Measurements from ENCODE around the gene GP9. TPM values are rescaled to one million over a fixed set of nuclear protein-coding genes. Genes with fewer than 3 reads are reported as not detected.

The GP9 gene
- polyA plus RNA-seq, 3 donors from 2014 or later = 1.2 to 12.8 TPM; not detected in 1

- H3K27me3 Mint-ChIP-seq (ENCODE audit: low read depth in 3 of 3) = peaks cover 0 to 8% (median 7%) of the 10 kb centered on the region in 3 donors
- H3K9me3 Mint-ChIP-seq = no peaks in the 10 kb centered on the region
- DNase-seq = peak; percentile 22 to 43 (median 39)
- peaks cover 61 to 64% of the 10 kb centered on the region in 2 donors for H3K4me1 Mint-ChIP-seq
- peaks cover 0 to 3% (median 0%) of the 10 kb centered on the region in 3 donors for H3K36me3 Mint-ChIP-seq
- H3K27ac Mint-ChIP-seq = peak overlapping the region; percentile 68 to 94 (median 89)
- H3K4me3 Mint-ChIP-seq = peak overlapping the region; percentile 49 to 72 (median 53)
These were observed 38.2 kb upstream of the GP9 start for GRCh38 chr3:129022114-129023007.

GRCh38 chr3:129023008-129023358, 37.6 kb upstream of the GP9 start:
- peak overlapping the region; percentile 68 to 94 (median 89) for H3K27ac Mint-ChIP-seq
- peaks cover 0 to 8% (median 6%) of the 10 kb centered on the region in 3 donors for H3K27me3 Mint-ChIP-seq (ENCODE audit: low read depth in 3 of 3)
- peaks cover 0 to 3% (median 0%) of the 10 kb centered on the region in 3 donors for H3K36me3 Mint-ChIP-seq
- no peaks in the 10 kb centered on the region for H3K9me3 Mint-ChIP-seq
- no peak overlapping the region for H3K4me3 Mint-ChIP-seq
- peaks cover 54 to 58% of the 10 kb centered on the region in 2 donors for H3K4me1 Mint-ChIP-seq
- DNase-seq = no peak

GRCh38 chr3:129023909-129024308, 36.7 kb upstream of the GP9 start:
- Mint-ChIP-seq H3K27me3 (ENCODE audit: low read depth in 3 of 3) (peaks cover under 1 to 7% (median 6%) of the 10 kb centered on the region in 3 donors), H3K4me1 (peaks cover 46 to 50% of the 10 kb centered on the region in 2 donors), H3K4me3 (peak overlapping the region in 1 of 5 donors; percentile 46), H3K36me3 (peaks cover 0 to 3% (median 0%) of the 10 kb centered on the region in 3 donors), H3K9me3 (no peaks in the 10 kb centered on the region), H3K27ac (peak overlapping the region in 5 of 6 donors; percentile 69 to 99 (median 76))
- no peak for DNase-seq

- peaks cover 4 to 7% (median 6%) of the 10 kb centered on the region in 3 donors for H3K27me3 Mint-ChIP-seq (ENCODE audit: low read depth in 3 of 3)
- peaks cover 0 to 3% (median 0%) of the 10 kb centered on the region in 3 donors for H3K36me3 Mint-ChIP-seq
- peak overlapping the region in 3 of 5 donors; percentile 18 to 60 (median 42) for H3K4me3 Mint-ChIP-seq
- peak overlapping the region; percentile 60 to 100 (median 99) for H3K27ac Mint-ChIP-seq
- no peaks in the 10 kb centered on the region for H3K9me3 Mint-ChIP-seq
- DNase-seq = no peak
- H3K4me1 Mint-ChIP-seq = peaks cover 43 to 48% of the 10 kb centered on the region in 2 donors
These were observed 35.5 kb upstream of the GP9 start for GRCh38 chr3:129025108-129025507.

GRCh38 chr3:129025691-129026435, 34.7 kb upstream of the GP9 start:
- H3K27me3 Mint-ChIP-seq (ENCODE audit: low read depth in 3 of 3) = peaks cover 4 to 7% (median 6%) of the 10 kb centered on the region in 3 donors
- no peaks in the 10 kb centered on the region for H3K9me3 Mint-ChIP-seq
- H3K4me1 Mint-ChIP-seq = peaks cover 43 to 48% of the 10 kb centered on the region in 2 donors
- H3K4me3 Mint-ChIP-seq = peak overlapping the region; percentile 85 to 92 (median 89)
- peak overlapping the region; percentile 99 to 100 (median 100) for H3K27ac Mint-ChIP-seq
- no peak for DNase-seq
- peaks cover 0 to 3% (median 0%) of the 10 kb centered on the region in 3 donors for H3K36me3 Mint-ChIP-seq

GRCh38 chr3:129026728-129027543, 33.6 kb upstream of the GP9 start:
- Mint-ChIP-seq H3K4me3 (peak overlapping the region; percentile 85 to 92 (median 89)), H3K27me3 (ENCODE audit: low read depth in 3 of 3) (peaks cover 4 to 7% (median 6%) of the 10 kb centered on the region in 3 donors), H3K36me3 (peaks cover 0 to 3% (median 0%) of the 10 kb centered on the region in 3 donors), H3K4me1 (peaks cover 37 to 39% of the 10 kb centered on the region in 2 donors), H3K27ac (peak overlapping the region; percentile 99 to 100 (median 100)), H3K9me3 (no peaks in the 10 kb centered on the region)
- peak; percentile 93 for DNase-seq

- H3K4me3 Mint-ChIP-seq = peak overlapping the region in 4 of 5 donors; percentile 3 to 38 (median 23)
- no peak overlapping the region for H3K27ac Mint-ChIP-seq
- H3K9me3 Mint-ChIP-seq = no peaks in the 10 kb centered on the region
- H3K27me3 Mint-ChIP-seq (ENCODE audit: low read depth in 3 of 3) = peaks cover 4 to 9% (median 6%) of the 10 kb centered on the region in 3 donors
- H3K4me1 Mint-ChIP-seq = peaks cover 31 to 34% of the 10 kb centered on the region in 2 donors
- peaks cover 0 to 3% (median 0%) of the 10 kb centered on the region in 3 donors for H3K36me3 Mint-ChIP-seq
- no peak for DNase-seq
These were observed 33.1 kb upstream of the GP9 start for GRCh38 chr3:129027544-129027880.

- Mint-ChIP-seq H3K27ac (no peak overlapping the region), H3K27me3 (ENCODE audit: low read depth in 3 of 3) (peaks cover 4 to 9% (median 6%) of the 10 kb centered on the region in 3 donors), H3K4me3 (peak overlapping the region in 3 of 5 donors; percentile 12 to 33 (median 13)), H3K4me1 (peaks cover 25 to 27% of the 10 kb centered on the region in 2 donors), H3K9me3 (no peaks in the 10 kb centered on the region), H3K36me3 (peaks cover 0 to 3% (median 0%) of the 10 kb centered on the region in 3 donors)
- DNase-seq = no peak
These were observed 31.7 kb upstream of the GP9 start for GRCh38 chr3:129028866-129029265.

GRCh38 chr3:129030611-129031010, 30.0 kb upstream of the GP9 start:
- Mint-ChIP-seq H3K4me3 (no peak overlapping the region), H3K27me3 (ENCODE audit: low read depth in 3 of 3) (peaks cover 4 to 7% (median 6%) of the 10 kb centered on the region in 3 donors), H3K27ac (no peak overlapping the region), H3K9me3 (no peaks in the 10 kb centered on the region), H3K4me1 (peaks cover 14% of the 10 kb centered on the region in 2 donors), H3K36me3 (peaks cover 0 to 3% (median 0%) of the 10 kb centered on the region in 3 donors)
- DNase-seq = no peak

GRCh38 chr3:129031476-129032215, 28.9 kb upstream of the GP9 start:
- Mint-ChIP-seq H3K27ac (no peak overlapping the region), H3K9me3 (no peaks in the 10 kb centered on the region), H3K4me3 (no peak overlapping the region), H3K27me3 (ENCODE audit: low read depth in 3 of 3) (peaks cover 3 to 4% (median 4%) of the 10 kb centered on the region in 3 donors), H3K36me3 (no peaks in the 10 kb centered on the region), H3K4me1 (peaks cover 4% of the 10 kb centered on the region in 2 donors)
- DNase-seq = no peak

GRCh38 chr3:129032716-129033115, 27.9 kb upstream of the GP9 start:
- no peak overlapping the region for H3K27ac Mint-ChIP-seq
- H3K4me3 Mint-ChIP-seq = no peak overlapping the region
- no peaks in the 10 kb centered on the region for H3K9me3 Mint-ChIP-seq
- peaks cover 0 to 4% (median 2%) of the 10 kb centered on the region in 3 donors for H3K27me3 Mint-ChIP-seq (ENCODE audit: low read depth in 3 of 3)
- DNase-seq = no peak
- no peaks in the 10 kb centered on the region for H3K4me1 Mint-ChIP-seq
- no peaks in the 10 kb centered on the region for H3K36me3 Mint-ChIP-seq

- Mint-ChIP-seq H3K27ac (no peak overlapping the region), H3K27me3 (ENCODE audit: low read depth in 3 of 3) (peaks cover 0 to 4% (median 2%) of the 10 kb centered on the region in 3 donors), H3K9me3 (no peaks in the 10 kb centered on the region)
These were observed 27.4 kb upstream of the GP9 start for GRCh38 chr3:129033151-129033550.

More at GRCh38 chr3:129033151-129033550, 27.4 kb upstream of the GP9 start:
- Mint-ChIP-seq H3K36me3 (no peaks in the 10 kb centered on the region), H3K4me3 (no peak overlapping the region), H3K4me1 (no peaks in the 10 kb centered on the region)
- DNase-seq = no peak
